ENCODE data around the gene TAF9B.

GRCh38 chrX:78124307-78124706, 15.1 kb downstream of the TAF9B start:
- no peak for TF ChIP-seq EZH2 (IDR thresholded peaks at IDR 0.05)
- no peak for TF ChIP-seq POLR2AphosphoS5 (IDR thresholded peaks at IDR 0.05; ENCODE audit: borderline replicate concordance, low read depth, low read length)
- TF ChIP-seq FOXP2 (optimal IDR thresholded peaks at IDR 0.05; ENCODE audit: control extremely low read depth, extremely low read length, insufficient read depth), result no peak

All from SK-N-MC (cell line).